Measurements from ENCODE around the gene HS3ST1. TPM values are rescaled to one million over a fixed set of nuclear protein-coding genes. Genes with fewer than 3 reads are reported as not detected.

Gene HS3ST1
- 0.05 TPM for polyA plus RNA-seq (ENCODE audit: insufficient read length)

GRCh38 chr4:11428231-11428898 lies at the start of gene HS3ST1:
HS3ST1 (minus strand) TSS chr4:11428894; CDS start chr4:11400005, 28,889 bp downstream.
- DNase-seq (ENCODE audit: low read depth), result no peak

GRCh38 chr4:11475871-11476270 lies 47.2 kb upstream of the HS3ST1 start:
- no peak for DNase-seq (ENCODE audit: low read depth)

- no peak for DNase-seq (ENCODE audit: low read depth)
Measured at GRCh38 chr4:11474146-11474545, 45.5 kb upstream of the HS3ST1 start.

- no peak for DNase-seq (ENCODE audit: low read depth)
Measured at GRCh38 chr4:11472535-11472934, 43.8 kb upstream of the HS3ST1 start.

- DNase-seq (ENCODE audit: low read depth), result no peak
Measured at GRCh38 chr4:11471618-11472017, 42.9 kb upstream of the HS3ST1 start.

- DNase-seq (ENCODE audit: low read depth), result no peak
Measured at GRCh38 chr4:11471046-11471441, 42.4 kb upstream of the HS3ST1 start.

- no peak for DNase-seq (ENCODE audit: low read depth)
Measured at GRCh38 chr4:11470438-11471045, 41.8 kb upstream of the HS3ST1 start.

GRCh38 chr4:11469650-11470437 lies 41.1 kb upstream of the HS3ST1 start:
- DNase-seq (ENCODE audit: low read depth), result no peak

- DNase-seq (ENCODE audit: low read depth), result no peak
Measured at GRCh38 chr4:11468901-11469300, 40.2 kb upstream of the HS3ST1 start.

- no peak for DNase-seq (ENCODE audit: low read depth)
Measured at GRCh38 chr4:11467931-11468330, 39.2 kb upstream of the HS3ST1 start.

GRCh38 chr4:11463707-11464106 lies 35.0 kb upstream of the HS3ST1 start:
- DNase-seq (ENCODE audit: low read depth), result no peak

- no peak for DNase-seq (ENCODE audit: low read depth)
Measured at GRCh38 chr4:11456401-11456800, 27.7 kb upstream of the HS3ST1 start.

GRCh38 chr4:11455201-11455835 lies 26.6 kb upstream of the HS3ST1 start:
- DNase-seq (ENCODE audit: low read depth), result no peak

- DNase-seq (ENCODE audit: low read depth), result no peak
Measured at GRCh38 chr4:11451716-11452115, 23.0 kb upstream of the HS3ST1 start.

GRCh38 chr4:11446155-11446811 lies 17.6 kb upstream of the HS3ST1 start:
- no peak for DNase-seq (ENCODE audit: low read depth)

- no peak for DNase-seq (ENCODE audit: low read depth)
Measured at GRCh38 chr4:11441194-11441556, 12.5 kb upstream of the HS3ST1 start.

- no peak for DNase-seq (ENCODE audit: low read depth)
Measured at GRCh38 chr4:11440481-11441193, 11.9 kb upstream of the HS3ST1 start.

GRCh38 chr4:11439836-11440235 lies 11.1 kb upstream of the HS3ST1 start:
- DNase-seq (ENCODE audit: low read depth), result no peak

GRCh38 chr4:11438647-11439046 lies 10.0 kb upstream of the HS3ST1 start:
- DNase-seq (ENCODE audit: low read depth), result no peak

- no peak for DNase-seq (ENCODE audit: low read depth)
Measured at GRCh38 chr4:11436673-11437072, 8.0 kb upstream of the HS3ST1 start.

GRCh38 chr4:11436084-11436483 lies 7.4 kb upstream of the HS3ST1 start:
- no peak for DNase-seq (ENCODE audit: low read depth)

Measured in forelimb muscle (tissue), 1 donor.